CD4-positive, alpha-beta T cell treated with Interleukin-1 beta for 1 hour (primary cell): ENCODE data around the gene AGAP6.
"Not testable (repeated sequence)": the region's sequence is repeated elsewhere in the genome, so short reads cannot be mapped to it uniquely, and the experiment has no call there.

ENCODE experiments used
- DNase-seq, 2 donors: peaks; one replicate each; pipeline ENCODE4 v3.0.0-alpha.2; 2020 to 2022

Gene AGAP6

GRCh38 chr10:50027195-50027594 lies 39.0 kb downstream of the AGAP6 start:
- no peak for DNase-seq

- DNase-seq: no peak
Observed at GRCh38 chr10:50033481-50033880, 45.3 kb downstream of the AGAP6 start.

DNA sequence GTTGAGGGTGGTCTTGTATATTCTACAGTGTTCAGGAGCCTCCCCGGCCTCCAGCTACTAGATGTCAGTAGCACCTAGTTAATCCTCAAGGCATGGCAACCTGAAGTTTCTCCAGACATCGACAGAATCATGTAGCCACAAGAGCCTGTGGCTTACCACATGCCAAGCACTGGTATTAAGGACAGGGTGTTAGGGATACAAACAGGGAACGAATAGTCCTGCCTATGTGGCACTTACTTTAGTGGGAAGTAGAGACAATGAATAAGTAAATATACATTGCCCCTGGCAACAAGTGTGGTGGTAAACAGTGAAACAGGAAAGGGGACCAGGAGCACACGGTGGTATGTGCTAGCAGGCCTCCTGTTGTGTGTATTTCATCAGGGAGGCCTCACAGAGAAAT lies 47.1 kb downstream of the AGAP6 start:
- DNase-seq: not testable (repeated sequence)

- DNase-seq: no peak
Observed at GRCh38 chr10:50044941-50045664, 56.9 kb downstream of the AGAP6 start.

- DNase-seq: not testable (repeated sequence)
Observed at GRCh38 chr10:50046457-50046856, 58.3 kb downstream of the AGAP6 start.

- DNase-seq: peak in 1 of 2 donors; percentile 4
Observed at GRCh38 chr10:50047594-50047993, 59.4 kb downstream of the AGAP6 start.

GRCh38 chr10:50051995-50052660 lies 63.9 kb downstream of the AGAP6 start:
- DNase-seq: not testable (repeated sequence)

DNA sequence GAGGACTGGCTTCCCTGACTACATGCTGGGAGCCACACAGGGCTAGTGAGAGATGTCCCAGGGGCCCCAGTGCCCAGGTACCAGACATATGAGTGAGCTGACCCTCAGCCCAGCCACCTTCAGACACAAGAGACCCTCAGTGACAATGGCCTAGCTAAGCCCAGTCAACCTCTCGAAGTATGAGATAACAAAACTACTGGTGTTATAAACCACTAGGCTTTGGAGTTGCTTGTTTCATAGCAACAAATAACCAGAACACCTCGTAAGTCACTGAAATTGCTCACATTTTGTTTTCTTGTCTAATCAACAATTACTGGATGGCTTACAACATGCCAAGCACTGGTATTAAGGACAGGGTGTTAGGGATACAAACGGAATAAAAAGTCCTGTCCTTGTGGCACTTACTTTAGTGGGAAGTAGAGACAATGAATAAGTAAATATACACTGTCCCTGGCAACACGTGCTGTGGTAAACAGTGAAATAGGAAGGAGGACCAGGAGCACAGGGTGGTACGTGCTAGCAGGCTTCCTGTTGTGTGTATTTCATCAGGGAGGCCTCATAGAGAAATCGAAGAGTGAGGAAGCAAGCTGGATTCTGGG lies 64.7 kb downstream of the AGAP6 start:
- not testable (repeated sequence) for DNase-seq

DNA sequence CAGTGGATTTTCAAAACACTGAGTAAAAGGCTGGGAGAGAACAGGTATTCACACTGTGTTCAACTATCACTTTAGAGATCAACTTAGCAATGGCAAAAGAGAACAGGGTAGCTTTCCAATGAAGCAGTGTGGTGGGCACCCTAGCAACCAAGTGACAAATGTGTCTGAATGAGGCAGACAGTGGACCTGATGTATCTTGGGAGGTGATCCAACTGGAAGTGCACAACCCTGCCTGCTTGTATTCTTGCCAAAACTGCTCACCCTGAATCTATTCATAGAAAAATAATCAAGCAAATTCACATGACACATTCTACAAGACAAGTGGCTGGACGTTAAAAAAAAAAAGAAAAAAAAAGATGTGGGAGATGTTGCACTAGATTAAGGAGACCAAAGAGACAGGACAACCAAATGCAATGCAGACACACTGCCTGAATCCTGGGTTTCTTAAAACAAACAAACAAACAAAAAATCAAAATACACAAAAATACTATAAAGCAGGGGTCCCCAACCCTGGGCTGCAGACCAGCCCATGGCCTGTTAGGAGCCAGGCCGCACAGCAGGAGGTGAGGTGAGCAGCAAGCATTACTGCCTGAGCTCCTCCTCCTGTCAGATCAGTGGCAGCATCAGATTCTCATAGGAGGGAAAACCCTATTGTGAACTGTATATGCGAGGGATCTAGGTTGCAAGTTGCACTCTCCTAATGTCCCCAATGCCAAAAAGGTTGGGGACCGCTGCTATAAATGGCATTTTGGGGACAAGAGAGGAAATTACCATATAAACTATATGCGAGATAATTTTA lies 67.5 kb downstream of the AGAP6 start:
- DNase-seq: not testable (repeated sequence)

GRCh38 chr10:50056654-50057053 lies 68.4 kb downstream of the AGAP6 start:
- not testable (repeated sequence) for DNase-seq

GRCh38 chr10:50058727-50059126 lies 70.5 kb downstream of the AGAP6 start:
- not testable (repeated sequence) for DNase-seq

GRCh38 chr10:50059946-50060345 lies 71.7 kb downstream of the AGAP6 start:
- DNase-seq: not testable (repeated sequence)
